Peyer's patch (tissue), 4 donors: ENCODE results near the gene GALNT17. TPM values are rescaled to one million over a fixed set of nuclear protein-coding genes. Genes with fewer than 3 reads are reported as not detected.

Experiments
- DNase-seq, 3 donors: peaks; one replicate each; pipeline ENCODE4 v3.0.0-alpha.2; 2017 to 2019
- H3K27ac ChIP-seq, 4 donors: fragments of 200-600 bp; sonication (generic); one replicate each; pipeline ENCODE4 v1.5.1; 2016 to 2019
- H3K27me3 ChIP-seq, 2 donors: fragments of 200-600 bp; sonication (generic); one replicate each; pipeline ENCODE4 v1.5.1; 2019
- H3K36me3 ChIP-seq, 3 donors: fragments of 200-600 bp; sonication (generic); one replicate each; pipeline ENCODE4 v1.5.1; 2016 to 2019
- H3K4me1 ChIP-seq, 4 donors: fragments of 200-600 bp; sonication (generic); one replicate each; pipeline ENCODE4 v1.5.1; 2016 to 2019
- H3K4me3 ChIP-seq, 4 donors: fragments of 200-600 bp; sonication (generic); 1 replicate in 3 of 4; 2 replicates in 1 of 4; pipeline ENCODE4 v1.5.1; 2016 to 2019; ENCODE audit warnings: mild to moderate bottlenecking in 1 of 4
- H3K9me3 ChIP-seq, 4 donors: fragments of 200-600 bp; sonication (generic); one replicate each; pipeline ENCODE4 v1.5.1; 2016 to 2019; ENCODE audit warnings: mild to moderate bottlenecking in 1 of 4
- CTCF ChIP-seq, 6 experiments: fragments of 450-650 bp in 4 of 6; fragments of 200-600 bp in 2 of 6; sonication (generic) in 1 of 6; IDR thresholded peaks; one replicate each; pipeline ENCODE4 v1.5.1; 2017 to 2019; ENCODE audit warnings: antibody characterized with exemption in 6 of 6, mild to moderate bottlenecking in 3 of 6, moderate library complexity in 1 of 6
- POLR2A ChIP-seq, 2 donors: fragments of 450-650 bp; IDR thresholded peaks; one replicate each; pipeline ENCODE4 v1.5.1; 2017; ENCODE audit warnings: antibody characterized with exemption in 2 of 2, mild to moderate bottlenecking in 2 of 2, moderate library complexity in 2 of 2
- total RNA-seq, 4 donors: library from RNA; depleted of rRNA; stranded (reverse); fragments of >200 nt; gene quantifications; one replicate each; pipeline ENCODE4 v1.1.0, GENCODE V29; 2016

Gene GALNT17
- total RNA-seq, 4 donors from 2014 or later: 0.88 to 17.3 (median 2.3) TPM

- no peaks in the 10 kb centered on the region for H3K36me3 ChIP-seq
- TF ChIP-seq POLR2A (IDR thresholded peaks at IDR 0.05) (no peak), CTCF (IDR thresholded peaks at IDR 0.05) (no peak)
- no peak overlapping the region for H3K4me3 ChIP-seq
- H3K9me3 ChIP-seq: no peaks in the 10 kb centered on the region
- DNase-seq: no peak
- H3K27ac ChIP-seq: no peak overlapping the region
- H3K4me1 ChIP-seq: no peaks in the 10 kb centered on the region
- H3K27me3 ChIP-seq: no peaks in the 10 kb centered on the region
These were observed 334.7 kb downstream of the GALNT17 start for GRCh38 chr7:71466448-71467145.

GRCh38 chr7:71470326-71470725, 338.4 kb downstream of the GALNT17 start:
- no peak for TF ChIP-seq CTCF (IDR thresholded peaks at IDR 0.05)
- Histone ChIP-seq H3K9me3 (no peaks in the 10 kb centered on the region), H3K27ac (no peak overlapping the region)

GRCh38 chr7:71470830-71471229, 338.9 kb downstream of the GALNT17 start:
- DNase-seq: no peak
- Histone ChIP-seq H3K36me3 (no peaks in the 10 kb centered on the region), H3K4me1 (no peaks in the 10 kb centered on the region), H3K27ac (no peak overlapping the region), H3K27me3 (no peaks in the 10 kb centered on the region), H3K4me3 (no peak overlapping the region), H3K9me3 (no peaks in the 10 kb centered on the region)
- no peak for TF ChIP-seq CTCF (IDR thresholded peaks at IDR 0.05)

More at GRCh38 chr7:71470326-71470725, 338.4 kb downstream of the GALNT17 start:
- Histone ChIP-seq H3K4me3 (no peak overlapping the region), H3K4me1 (no peaks in the 10 kb centered on the region), H3K36me3 (no peaks in the 10 kb centered on the region), H3K27me3 (no peaks in the 10 kb centered on the region)
- DNase-seq: no peak

- TF ChIP-seq CTCF (IDR thresholded peaks at IDR 0.05) (no peak), POLR2A (IDR thresholded peaks at IDR 0.05) (no peak)
- H3K27me3 ChIP-seq: no peaks in the 10 kb centered on the region
- DNase-seq: no peak
- H3K36me3 ChIP-seq: no peaks in the 10 kb centered on the region
- no peaks in the 10 kb centered on the region for H3K4me1 ChIP-seq
- no peak overlapping the region for H3K27ac ChIP-seq
- no peaks in the 10 kb centered on the region for H3K9me3 ChIP-seq
- no peak overlapping the region for H3K4me3 ChIP-seq
These were observed 341.0 kb downstream of the GALNT17 start for GRCh38 chr7:71472962-71473361.

- TF ChIP-seq POLR2A (IDR thresholded peaks at IDR 0.05): no peak
- TF ChIP-seq CTCF (IDR thresholded peaks at IDR 0.05): no peak
- Histone ChIP-seq H3K4me3 (no peak overlapping the region), H3K27ac (no peak overlapping the region), H3K9me3 (no peaks in the 10 kb centered on the region), H3K27me3 (no peaks in the 10 kb centered on the region), H3K4me1 (no peaks in the 10 kb centered on the region), H3K36me3 (no peaks in the 10 kb centered on the region)
- no peak for DNase-seq
These were observed 341.5 kb downstream of the GALNT17 start for GRCh38 chr7:71473366-71473967.
